ENCODE data around the gene UBE2E2.

DNA sequence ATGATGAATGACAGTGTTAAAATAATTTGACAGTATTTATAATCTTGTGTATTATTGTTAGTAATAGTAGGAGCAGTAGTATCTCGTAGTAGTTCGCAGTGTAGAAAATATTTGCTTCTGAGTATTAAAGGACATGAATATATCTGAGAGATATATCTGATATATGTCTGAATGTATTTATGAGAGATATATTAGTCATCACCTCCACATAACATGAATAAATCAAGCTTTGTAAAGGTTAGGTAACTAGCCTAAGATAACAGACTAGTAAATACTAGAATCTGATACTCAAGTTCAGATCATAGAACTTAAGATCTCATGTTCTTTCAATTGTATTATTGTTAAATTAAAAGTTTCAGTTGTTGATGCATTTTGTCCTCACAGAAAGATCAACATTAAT is 130.5 kb downstream of the UBE2E2 start:
- TF ChIP-seq GATA2 (IDR thresholded peaks at IDR 0.05; ENCODE audit: low read depth, low read length) (no peak), GATA3 (IDR thresholded peaks at IDR 0.05; ENCODE audit: low read depth, low read length) (no peak)

Measured in SH-SY5Y (cell line).